Activated T-cell treated with anti-CD3 and anti-CD28 coated beads, Interleukin-2, amount 50 U/mL, for 1 hour (primary cell): ENCODE data around the gene PHRF1.
A peak's percentile ranks its signal among the peaks of the same experiment; 100 is the strongest.

Experiments
- DNase-seq: peaks from one replicate; pipeline ENCODE4 v3.0.0-alpha.2; 2020

The PHRF1 gene

GRCh38 chr11:557328-558132 lies 18.7 kb upstream of the PHRF1 start:
- peak; percentile 22 for DNase-seq

GRCh38 chr11:558503-558902 lies 17.8 kb upstream of the PHRF1 start:
- peak; percentile 20 for DNase-seq

DNA sequence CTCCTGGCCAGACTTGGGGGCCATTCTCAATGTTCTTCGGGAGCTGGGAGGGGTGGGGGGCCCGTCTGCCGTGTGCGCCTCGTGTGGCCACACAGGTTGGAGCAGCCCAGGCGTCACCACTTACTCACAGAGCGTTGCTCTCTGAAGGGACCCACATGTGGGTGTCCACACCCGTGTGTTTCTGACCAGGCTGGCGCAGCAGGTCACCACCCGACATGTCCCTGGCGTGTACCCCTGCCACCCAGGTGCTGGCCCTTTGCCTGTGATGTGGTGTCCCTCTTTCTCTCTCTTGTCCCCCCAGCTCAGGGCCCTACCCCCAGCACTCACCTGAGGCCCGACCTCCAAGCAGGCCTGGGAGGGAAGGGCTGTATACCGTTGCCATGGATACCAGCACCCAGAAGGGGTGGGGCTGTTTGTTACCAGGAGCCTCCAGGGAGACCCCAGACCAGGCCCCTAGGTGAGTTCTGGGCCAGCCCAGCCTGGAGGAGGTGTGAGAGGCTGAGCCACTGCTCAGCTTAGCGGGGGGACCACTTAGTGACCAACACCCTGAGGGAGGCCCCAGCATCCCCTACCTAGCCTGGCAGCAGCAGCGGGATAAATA lies 17.1 kb upstream of the PHRF1 start:
- peak; percentile 29 for DNase-seq

DNA sequence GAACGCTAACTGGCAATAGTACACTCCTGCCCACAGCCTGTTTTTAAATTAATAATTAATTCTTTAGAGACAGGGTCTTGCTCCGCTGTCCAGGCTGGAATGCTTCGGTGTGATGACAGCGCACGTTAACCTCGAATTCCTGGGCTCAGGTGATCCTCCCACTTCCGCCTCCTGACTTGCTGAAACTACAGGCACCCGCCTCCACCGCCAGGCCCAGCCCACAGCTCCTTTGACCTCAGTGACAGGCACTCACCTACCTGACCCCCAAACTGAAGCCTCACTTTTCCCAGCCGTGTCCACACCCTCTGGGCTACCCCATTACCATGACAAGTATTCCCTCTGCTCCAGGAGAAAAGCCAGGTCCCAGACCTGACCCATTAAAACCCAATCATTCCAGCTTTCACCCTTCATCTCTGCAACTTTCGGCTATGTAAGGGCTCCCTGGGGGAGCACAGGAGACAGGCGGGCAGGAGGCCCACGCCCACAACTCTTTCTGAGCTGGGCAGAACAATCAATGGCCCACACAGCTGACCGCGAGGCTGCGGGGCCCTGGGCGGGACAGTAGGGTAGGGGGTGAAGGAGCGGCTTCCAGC lies 16.5 kb upstream of the PHRF1 start:
- DNase-seq = no peak

DNA sequence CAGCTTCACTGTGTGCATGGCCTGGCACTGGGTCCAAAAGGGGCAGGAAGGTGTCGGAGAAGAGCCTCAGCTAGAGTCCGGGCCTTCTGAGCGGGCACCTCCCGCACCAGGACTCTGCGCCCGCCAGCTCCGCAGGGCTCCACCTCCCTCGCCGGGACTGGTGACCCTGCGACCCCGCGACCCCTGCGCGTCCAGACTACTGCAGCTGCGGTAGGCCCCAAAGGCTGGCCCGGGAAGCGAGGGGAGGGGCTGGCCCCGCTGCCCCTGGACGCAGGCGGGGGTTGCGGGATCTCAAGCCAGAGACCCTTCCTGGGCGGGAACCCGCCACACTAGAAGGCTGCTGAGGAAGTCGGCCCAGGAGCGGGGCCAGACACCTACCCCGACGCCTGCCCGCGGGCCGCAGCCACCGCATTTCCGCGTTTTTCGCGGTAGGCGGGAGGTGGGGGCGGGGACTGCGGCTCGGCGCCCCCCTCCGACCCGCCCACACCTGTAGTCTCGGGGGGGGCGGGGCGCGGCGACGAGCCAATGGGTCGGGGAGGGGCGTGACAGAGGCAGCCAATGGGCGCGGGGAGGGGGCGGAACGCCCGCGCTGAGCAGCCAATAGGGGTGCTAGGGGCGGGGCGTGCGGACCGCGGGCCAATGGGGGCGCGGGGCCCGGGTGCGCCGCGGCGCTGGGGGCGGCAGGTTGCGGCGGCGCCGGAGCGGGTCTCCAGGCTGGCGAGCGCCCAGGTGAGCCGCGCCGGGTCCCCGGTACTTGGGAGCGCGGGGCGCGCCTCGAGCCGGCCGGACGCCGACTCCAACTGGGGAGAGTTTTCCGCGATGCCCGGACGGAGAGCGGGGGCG lies 15.7 kb upstream of the PHRF1 start, which contains the start of the genes LMNTD2 and RASSF7:
TSS of gene LMNTD2 (minus strand) at position 434 of the 843 bp plus-strand sequence. CDS start at position 412, 22 bp downstream.
TSS of gene RASSF7 (plus strand) at position 666 of the 843 bp plus-strand sequence. CDS start 799 bp downstream, outside the sequence.
- DNase-seq = peak; percentile 99

DNA sequence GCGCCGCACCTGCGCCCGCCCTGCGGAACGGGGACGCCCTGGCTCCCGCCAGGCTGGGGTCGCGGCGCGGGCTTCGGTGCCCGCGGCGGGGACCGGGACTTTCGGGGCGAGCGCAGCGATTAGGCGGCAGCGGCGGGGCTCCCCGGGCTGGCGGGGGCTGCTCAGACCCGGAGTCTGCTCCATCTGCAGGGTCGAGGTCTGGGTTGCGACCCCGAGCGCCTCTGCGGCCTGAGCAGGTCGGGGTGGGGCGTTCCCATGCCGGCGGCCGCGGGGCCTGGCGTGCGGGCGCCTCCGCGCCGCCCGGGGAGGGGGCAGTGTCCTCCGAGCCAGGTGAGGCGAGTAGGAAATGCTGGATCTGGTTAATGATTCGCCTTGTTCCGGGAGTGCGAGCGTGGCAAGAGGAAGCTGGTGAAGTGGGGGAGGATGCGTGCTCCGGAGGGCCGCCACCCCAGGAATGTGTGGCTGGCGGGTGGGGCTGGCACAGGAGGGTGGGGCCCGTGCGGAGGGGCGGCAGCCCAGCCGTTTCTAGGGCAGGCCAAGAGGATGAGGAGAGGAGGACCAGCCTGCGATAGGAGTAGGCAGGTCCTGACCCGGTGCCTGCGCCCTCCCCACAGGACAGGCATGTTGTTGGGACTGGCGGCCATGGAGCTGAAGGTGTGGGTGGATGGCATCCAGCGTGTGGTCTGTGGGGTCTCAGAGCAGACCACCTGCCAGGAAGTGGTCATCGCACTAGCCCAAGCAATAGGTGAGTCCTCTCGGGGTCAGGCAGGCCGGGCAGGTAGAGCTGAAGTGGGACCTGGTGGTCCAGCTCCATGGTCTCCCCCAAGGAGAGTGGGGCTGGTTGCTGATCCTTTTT lies 14.9 kb upstream of the PHRF1 start:
- DNase-seq = no peak

DNA sequence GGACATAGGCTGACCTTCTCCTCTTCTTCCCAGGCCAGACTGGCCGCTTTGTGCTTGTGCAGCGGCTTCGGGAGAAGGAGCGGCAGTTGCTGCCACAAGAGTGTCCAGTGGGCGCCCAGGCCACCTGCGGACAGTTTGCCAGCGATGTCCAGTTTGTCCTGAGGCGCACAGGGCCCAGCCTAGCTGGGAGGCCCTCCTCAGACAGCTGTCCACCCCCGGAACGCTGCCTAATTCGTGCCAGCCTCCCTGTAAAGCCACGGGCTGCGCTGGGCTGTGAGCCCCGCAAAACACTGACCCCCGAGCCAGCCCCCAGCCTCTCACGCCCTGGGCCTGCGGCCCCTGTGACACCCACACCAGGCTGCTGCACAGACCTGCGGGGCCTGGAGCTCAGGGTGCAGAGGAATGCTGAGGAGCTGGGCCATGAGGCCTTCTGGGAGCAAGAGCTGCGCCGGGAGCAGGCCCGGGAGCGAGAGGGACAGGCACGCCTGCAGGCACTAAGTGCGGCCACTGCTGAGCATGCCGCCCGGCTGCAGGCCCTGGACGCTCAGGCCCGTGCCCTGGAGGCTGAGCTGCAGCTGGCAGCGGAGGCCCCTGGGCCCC lies 14.1 kb upstream of the PHRF1 start:
- no peak for DNase-seq

DNA sequence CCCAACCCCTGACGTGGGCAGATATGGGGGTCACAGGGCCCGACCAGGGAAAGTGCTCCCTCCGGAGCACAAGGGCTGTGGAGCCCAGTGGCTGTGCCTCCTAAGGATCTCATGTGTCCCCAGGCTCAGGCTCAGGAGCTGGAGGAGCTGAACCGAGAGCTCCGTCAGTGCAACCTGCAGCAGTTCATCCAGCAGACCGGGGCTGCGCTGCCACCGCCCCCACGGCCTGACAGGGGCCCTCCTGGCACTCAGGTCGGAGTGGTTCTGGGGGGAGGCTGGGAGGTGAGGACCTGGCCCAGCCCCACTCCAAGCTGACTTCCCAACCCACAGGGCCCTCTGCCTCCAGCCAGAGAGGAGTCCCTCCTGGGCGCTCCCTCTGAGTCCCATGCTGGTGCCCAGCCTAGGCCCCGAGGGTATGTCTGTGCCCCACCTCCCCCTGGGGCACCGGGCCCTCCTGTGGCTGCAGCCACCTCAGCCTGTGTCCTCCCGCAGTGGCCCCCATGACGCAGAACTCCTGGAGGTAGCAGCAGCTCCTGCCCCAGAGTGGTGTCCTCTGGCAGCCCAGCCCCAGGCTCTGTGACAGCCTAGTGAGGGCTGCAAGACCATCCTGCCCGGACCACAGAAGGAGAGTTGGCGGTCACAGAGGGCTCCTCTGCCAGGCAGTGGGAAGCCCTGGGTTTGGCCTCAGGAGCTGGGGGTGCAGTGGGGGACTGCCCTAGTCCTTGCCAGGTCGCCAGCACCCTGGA lies 13.0 kb upstream of the PHRF1 start:
- DNase-seq = no peak

GRCh38 chr11:563812-564578 lies 12.3 kb upstream of the PHRF1 start:
- peak; percentile 17 for DNase-seq

DNA sequence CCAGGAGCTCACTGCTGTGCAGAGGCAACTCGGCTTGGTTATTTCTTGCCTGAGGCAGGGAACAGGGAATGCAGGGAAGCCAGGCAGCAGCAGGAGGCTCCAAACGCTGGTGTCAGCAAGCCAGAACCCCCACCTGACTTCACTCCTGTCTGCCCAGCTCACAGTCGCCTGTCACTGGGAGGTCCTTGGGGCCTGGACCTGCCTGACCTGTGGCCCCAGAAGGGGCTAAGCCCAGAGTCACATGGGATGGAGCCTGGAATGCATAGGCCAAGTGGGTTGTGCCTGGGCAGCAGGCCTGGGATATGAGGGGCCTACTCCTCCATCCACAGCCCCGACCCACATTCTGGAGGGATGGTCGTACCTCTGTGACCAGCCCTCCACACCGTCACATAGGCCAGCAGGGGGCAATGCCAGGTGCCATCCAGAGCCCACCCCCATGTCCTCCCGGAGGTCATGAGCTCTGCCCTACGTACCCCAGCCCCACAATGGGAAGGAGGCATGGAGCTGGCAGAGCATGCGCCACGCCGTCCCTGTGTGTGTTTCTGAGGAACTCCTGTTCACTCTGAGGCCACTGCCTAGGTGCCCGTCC lies 10.3 kb upstream of the PHRF1 start:
- peak; percentile 17 for DNase-seq

DNA sequence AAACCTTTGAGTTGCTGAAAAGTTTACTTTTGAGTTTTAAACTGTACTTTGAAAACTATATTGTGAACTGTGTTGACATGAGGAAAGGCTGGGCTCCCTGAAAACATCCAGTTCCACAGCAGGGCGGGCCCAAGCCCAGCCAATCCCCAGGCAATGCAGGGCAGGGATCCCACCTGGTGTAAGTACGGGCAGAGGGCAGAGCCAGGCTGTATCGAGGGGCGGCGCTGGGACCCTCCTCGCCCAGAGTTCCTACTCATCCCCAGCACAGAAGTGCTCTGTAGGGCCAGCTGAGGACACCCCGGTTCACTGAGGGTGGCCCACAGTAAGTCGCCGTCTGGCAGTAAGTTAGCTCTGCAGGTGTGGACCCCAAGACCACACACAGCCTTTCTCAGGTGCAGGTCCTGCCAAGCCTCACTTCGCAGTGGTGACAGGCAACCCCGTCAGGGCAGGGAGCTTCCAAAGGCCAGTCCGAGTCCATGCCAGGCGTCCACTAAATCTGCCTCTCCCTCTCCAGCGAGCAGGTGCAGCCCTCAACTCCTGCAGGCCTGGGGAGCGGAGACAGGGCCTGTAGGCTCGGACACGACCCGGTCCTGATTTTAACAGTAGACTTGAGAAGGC lies 9.2 kb upstream of the PHRF1 start:
- peak; percentile 24 for DNase-seq

DNA sequence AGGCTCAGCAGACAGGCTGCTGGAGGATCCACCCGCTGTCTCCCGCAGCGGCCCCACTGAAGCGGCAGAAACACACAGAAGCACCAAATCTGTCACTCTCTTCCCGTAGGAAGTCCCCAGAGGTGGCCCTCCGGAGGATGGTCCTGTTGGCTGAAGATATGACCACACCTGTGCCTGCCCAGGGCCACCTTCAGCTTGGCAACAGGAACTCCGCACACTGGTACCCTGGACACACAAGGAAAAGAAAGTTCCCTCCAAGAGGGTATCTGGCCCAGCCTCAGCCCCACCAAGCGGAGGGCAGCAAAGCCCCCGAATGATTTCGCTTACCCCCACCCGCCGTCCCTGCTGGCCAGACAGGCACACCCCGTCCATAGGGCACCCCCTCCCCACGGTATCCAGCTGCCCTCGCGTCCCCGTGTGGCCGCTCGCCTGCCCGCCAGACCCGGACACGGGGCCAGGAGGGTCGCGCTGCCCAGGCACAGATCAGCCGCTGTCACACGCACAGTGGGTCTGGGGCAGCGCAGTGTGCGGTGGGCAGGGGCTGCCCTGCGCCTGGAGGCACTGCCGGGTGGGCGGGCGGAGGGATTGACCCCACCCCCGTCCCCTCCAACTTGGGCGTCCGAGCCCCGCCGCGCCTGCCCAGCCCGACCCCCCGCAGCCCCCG lies 8.5 kb upstream of the PHRF1 start:
- DNase-seq = peak; percentile 26

- DNase-seq = peak; percentile 94
Measured at GRCh38 chr11:568306-569157, 7.7 kb upstream of the PHRF1 start.

GRCh38 chr11:569158-569885 lies 6.9 kb upstream of the PHRF1 start:
- no peak for DNase-seq

DNA sequence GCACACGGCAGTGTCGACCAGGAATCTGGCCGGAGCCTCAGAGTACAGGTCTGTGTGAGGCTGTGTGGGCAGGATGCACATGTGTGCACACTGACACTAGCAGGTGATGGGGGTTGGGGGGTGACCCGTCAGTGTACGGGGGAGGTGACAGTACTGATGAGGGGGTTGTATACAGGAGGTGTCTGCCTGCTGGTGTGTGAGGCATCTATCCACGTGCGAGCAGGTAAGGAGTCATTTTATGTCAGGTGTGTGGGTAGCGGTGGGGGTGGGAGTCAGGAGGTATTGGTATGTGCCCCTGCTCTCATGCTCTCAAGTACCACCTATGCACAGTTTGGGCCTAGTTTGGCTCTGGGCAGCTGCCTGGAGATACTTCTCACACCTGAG lies 4.5 kb upstream of the PHRF1 start:
- no peak for DNase-seq

DNA sequence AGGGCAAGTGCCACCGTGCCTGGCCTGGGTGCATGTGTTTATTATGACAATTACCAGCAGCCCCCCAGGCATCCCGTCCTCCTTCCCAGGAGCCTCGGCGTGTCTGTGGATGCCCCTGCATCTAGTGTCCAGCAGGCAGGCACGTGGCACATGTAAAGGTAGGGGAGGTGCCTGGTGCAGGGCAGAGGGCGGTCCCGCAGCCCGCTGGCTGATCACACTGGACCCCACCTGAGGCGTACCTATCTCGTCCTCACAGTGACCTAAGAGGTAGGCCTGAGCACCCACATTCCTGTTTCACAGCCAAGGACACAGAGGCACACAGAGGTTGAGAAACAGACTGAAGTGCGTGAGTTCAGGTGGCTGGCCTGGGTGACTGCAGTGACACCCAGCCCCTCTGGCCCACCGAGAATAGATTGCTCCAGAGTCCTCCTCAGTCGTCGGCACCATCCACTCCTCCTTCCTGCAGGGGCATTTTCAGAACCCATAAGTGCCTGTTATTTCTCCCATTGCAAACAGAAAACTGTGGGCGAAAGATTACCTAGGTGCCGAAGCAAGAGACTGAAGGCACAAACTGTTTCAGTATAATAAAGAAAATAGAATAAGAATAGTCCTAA lies 3.0 kb upstream of the PHRF1 start:
- DNase-seq = no peak
